ENCODE measurements around the gene SUMO2. TPM values are rescaled to one million over a fixed set of nuclear protein-coding genes. Genes with fewer than 3 reads are reported as not detected.

The SUMO2 gene
- polyA plus RNA-seq, 1 donor (not counting 4 experiments of a cell fraction or from before 2014, with no cell fraction given) = 393 TPM

DNA sequence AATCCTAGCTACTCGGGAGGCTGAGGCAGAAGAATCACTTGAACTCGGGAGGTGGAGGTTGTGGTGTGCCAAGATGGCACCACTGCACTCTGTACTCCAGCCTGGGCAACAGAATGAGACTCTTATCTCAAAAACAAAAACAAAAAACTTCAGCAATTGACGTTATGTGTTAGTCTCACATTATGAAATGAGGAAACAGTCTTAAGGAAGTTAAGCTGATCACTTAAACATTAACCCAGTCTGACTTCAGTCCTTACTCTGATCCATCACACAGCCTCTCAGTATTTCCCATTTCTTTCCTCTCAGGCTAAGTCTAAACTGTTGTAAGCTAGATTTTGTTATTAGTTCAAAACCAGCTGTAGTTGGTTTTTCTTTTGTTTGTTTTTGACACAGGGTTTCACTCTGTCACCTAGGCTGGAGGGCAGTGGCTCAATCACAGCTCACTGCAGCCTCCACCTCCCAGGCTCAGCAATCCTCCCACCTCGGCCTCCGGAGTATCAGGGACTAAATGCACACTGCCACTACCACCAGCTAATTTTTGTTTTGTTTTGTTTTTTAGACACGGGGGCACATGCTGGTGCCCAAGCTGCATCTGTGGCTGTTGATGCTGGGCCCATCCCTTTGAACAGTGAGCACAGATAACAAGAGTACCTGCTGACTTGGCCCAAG is 34.7 kb downstream of the SUMO2 start:
- dilution Hi-C loops (cut with MboI; ENCODE audit: extremely low pct_ligation_motif_present, low sequenced_read_pairs) = no loop called here
- no peak for FAIRE-seq
- no peak overlapping the region for H2AFZ ChIP-seq (ENCODE audit: control insufficient read depth, low read length)
- H3K27ac ChIP-seq (ENCODE audit: control insufficient read depth, insufficient read depth, low read length) = no peak overlapping the region
- H3K9me3 ChIP-seq (ENCODE audit: control insufficient read depth, low read depth, low read length) = no peaks in the 10 kb centered on the region
- H4K20me1 ChIP-seq (ENCODE audit: control insufficient read depth, extremely low read depth, insufficient read depth, low read length) = peaks cover 13% of the 10 kb centered on the region
- DNase-seq (ENCODE audit: low read depth, low spot score) = no peak
- no peak for TF ChIP-seq EZH2 (IDR thresholded peaks at IDR 0.05; ENCODE audit: low read length)
- TF ChIP-seq, protein P1, sequence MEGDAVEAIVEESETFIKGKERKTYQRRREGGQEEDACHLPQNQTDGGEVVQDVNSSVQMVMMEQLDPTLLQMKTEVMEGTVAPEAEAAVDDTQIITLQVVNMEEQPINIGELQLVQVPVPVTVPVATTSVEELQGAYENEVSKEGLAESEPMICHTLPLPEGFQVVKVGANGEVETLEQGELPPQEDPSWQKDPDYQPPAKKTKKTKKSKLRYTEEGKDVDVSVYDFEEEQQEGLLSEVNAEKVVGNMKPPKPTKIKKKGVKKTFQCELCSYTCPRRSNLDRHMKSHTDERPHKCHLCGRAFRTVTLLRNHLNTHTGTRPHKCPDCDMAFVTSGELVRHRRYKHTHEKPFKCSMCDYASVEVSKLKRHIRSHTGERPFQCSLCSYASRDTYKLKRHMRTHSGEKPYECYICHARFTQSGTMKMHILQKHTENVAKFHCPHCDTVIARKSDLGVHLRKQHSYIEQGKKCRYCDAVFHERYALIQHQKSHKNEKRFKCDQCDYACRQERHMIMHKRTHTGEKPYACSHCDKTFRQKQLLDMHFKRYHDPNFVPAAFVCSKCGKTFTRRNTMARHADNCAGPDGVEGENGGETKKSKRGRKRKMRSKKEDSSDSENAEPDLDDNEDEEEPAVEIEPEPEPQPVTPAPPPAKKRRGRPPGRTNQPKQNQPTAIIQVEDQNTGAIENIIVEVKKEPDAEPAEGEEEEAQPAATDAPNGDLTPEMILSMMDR (optimal IDR thresholded peaks at IDR 0.05 in 1 of 3, IDR thresholded peaks at IDR 0.05 in 1 of 3, conservative IDR thresholded peaks at IDR 0.05 in 1 of 3; ENCODE audit: extremely low read depth in 1 of 3, insufficient read depth in 2 of 3, low read length in 3 of 3) = no peak
- peaks cover 12% of the 10 kb centered on the region for H3K4me1 ChIP-seq (ENCODE audit: control insufficient read depth, extremely low read depth, insufficient read depth, low read length)
- peaks cover 68% of the 10 kb centered on the region for H3K79me2 ChIP-seq (ENCODE audit: control insufficient read depth, insufficient read depth, low read length)
- no peaks in the 10 kb centered on the region for H3K9me1 ChIP-seq (ENCODE audit: control insufficient read depth, extremely low read depth, insufficient read depth, low read length)
- H3K9ac ChIP-seq (ENCODE audit: control insufficient read depth, extremely low read depth, insufficient read depth, low read length) = no peak overlapping the region
- no peaks in the 10 kb centered on the region for H3K27me3 ChIP-seq (ENCODE audit: control insufficient read depth, extremely low read depth, insufficient read depth, low read length)
- H3K4me2 ChIP-seq (ENCODE audit: control insufficient read depth, extremely low read depth, insufficient read depth, low read depth, low read length) = no peak overlapping the region
- no peak overlapping the region for H3K4me3 ChIP-seq (ENCODE audit: control insufficient read depth in 2 of 3, extremely low read depth in 1 of 3, insufficient read depth in 2 of 3, low read depth in 1 of 3, low read length in 3 of 3)
- peaks cover 35 to 49% of the 10 kb centered on the region in 2 experiments for H3K36me3 ChIP-seq (ENCODE audit: control insufficient read depth in 2 of 2, extremely low read depth in 1 of 2, insufficient read depth in 2 of 2, low read length in 2 of 2)

DNA sequence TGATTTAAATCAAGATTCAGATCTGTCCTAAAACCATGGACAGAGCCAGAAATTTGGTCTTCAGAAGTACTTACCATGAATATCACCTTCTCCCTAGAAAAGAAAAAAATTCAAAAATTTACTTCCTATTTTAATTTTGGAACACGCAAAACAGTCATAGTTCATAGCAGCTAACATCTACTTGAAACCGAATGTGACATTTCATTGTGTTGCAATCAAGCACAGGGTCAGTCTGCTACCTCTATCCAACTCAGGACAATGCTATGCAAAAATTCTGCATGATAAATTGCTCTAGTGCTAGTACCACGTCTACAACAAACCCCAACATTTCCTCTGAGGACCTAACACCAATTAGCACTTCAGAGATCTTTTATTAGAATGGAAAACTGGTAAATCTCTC is 36.2 kb downstream of the SUMO2 start:
- TF ChIP-seq, protein P1 (optimal IDR thresholded peaks at IDR 0.05 in 1 of 3, IDR thresholded peaks at IDR 0.05 in 1 of 3, conservative IDR thresholded peaks at IDR 0.05 in 1 of 3; ENCODE audit: extremely low read depth in 1 of 3, insufficient read depth in 2 of 3, low read length in 3 of 3) = no peak
- no peak for TF ChIP-seq EZH2 (IDR thresholded peaks at IDR 0.05; ENCODE audit: low read length)
- no peak overlapping the region for H3K4me2 ChIP-seq (ENCODE audit: control insufficient read depth, extremely low read depth, insufficient read depth, low read depth, low read length)
- no peak overlapping the region for H3K4me3 ChIP-seq (ENCODE audit: control insufficient read depth in 2 of 3, extremely low read depth in 1 of 3, insufficient read depth in 2 of 3, low read depth in 1 of 3, low read length in 3 of 3)
- dilution Hi-C loops (cut with MboI; ENCODE audit: extremely low pct_ligation_motif_present, low sequenced_read_pairs) = no loop called here
- peaks cover 40 to 57% of the 10 kb centered on the region in 2 experiments for H3K36me3 ChIP-seq (ENCODE audit: control insufficient read depth in 2 of 2, extremely low read depth in 1 of 2, insufficient read depth in 2 of 2, low read length in 2 of 2)
- FAIRE-seq (no peak), DNase-seq (ENCODE audit: low read depth, low spot score) (no peak)
- no peak overlapping the region for H3K27ac ChIP-seq (ENCODE audit: control insufficient read depth, insufficient read depth, low read length)
- no peak overlapping the region for H3K9ac ChIP-seq (ENCODE audit: control insufficient read depth, extremely low read depth, insufficient read depth, low read length)
- H3K4me1 ChIP-seq (ENCODE audit: control insufficient read depth, extremely low read depth, insufficient read depth, low read length) = no peaks in the 10 kb centered on the region
- no peaks in the 10 kb centered on the region for H3K27me3 ChIP-seq (ENCODE audit: control insufficient read depth, extremely low read depth, insufficient read depth, low read length)
- no peaks in the 10 kb centered on the region for H3K9me3 ChIP-seq (ENCODE audit: control insufficient read depth, low read depth, low read length)
- H3K9me1 ChIP-seq (ENCODE audit: control insufficient read depth, extremely low read depth, insufficient read depth, low read length) = no peaks in the 10 kb centered on the region
- H2AFZ ChIP-seq (ENCODE audit: control insufficient read depth, low read length) = no peak overlapping the region
- peaks cover 59% of the 10 kb centered on the region for H3K79me2 ChIP-seq (ENCODE audit: control insufficient read depth, insufficient read depth, low read length)
- H4K20me1 ChIP-seq (ENCODE audit: control insufficient read depth, extremely low read depth, insufficient read depth, low read length) = peaks cover 8% of the 10 kb centered on the region
